Measurements from ENCODE around the gene CAMK2G. TPM values are rescaled to one million over a fixed set of nuclear protein-coding genes. Genes with fewer than 3 reads are reported as not detected.

The CAMK2G gene
- total RNA-seq, 1 donor from 2014 or later: 25.9 TPM

DNA sequence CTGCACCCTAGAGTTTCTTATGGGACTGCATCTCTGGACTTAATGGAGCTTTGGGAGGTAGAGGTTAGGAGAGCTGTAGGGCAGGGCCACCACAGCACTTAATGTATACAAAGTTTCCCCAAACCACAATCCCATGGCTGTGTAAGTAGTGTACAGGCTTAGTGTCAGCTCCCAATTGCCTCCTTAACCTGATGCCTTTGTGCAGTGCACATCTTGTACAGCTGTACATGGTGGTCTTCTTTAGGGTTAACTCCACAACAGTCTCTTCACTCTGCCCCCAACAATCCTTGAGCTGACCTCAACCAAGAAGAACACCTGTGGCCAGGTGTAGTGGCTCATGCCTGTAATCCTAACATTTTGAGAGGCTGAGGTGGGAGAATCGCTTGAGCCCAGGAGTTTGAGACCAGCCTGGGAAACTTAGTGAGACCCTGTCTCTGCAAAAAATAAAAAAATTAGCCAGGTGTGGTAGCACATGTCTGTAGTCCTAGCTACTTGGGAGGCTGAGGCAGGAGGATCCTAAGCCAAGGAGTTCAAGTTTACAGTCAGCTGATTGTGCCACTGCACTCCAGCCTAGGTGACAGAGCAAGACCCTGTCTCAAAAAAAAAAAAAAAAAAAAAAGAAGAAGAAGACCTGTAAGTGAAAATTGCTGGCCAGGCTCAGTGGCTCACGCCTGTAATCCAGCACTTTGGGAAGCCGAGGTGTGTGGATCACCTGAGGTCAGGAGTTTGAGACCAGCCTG lies 43.4 kb upstream of the CAMK2G start:
- no peak overlapping the region for H3K4me3 Mint-ChIP-seq (ENCODE audit: unreplicated experiment)
- H3K27ac Mint-ChIP-seq (ENCODE audit: unreplicated experiment): no peak overlapping the region
- peaks cover 15% of the 10 kb centered on the region for H3K4me1 Mint-ChIP-seq (ENCODE audit: low read depth, unreplicated experiment)
- H3K27me3 Mint-ChIP-seq (ENCODE audit: unreplicated experiment): peaks cover 10% of the 10 kb centered on the region
- peaks cover 4% of the 10 kb centered on the region for H3K9me3 Mint-ChIP-seq (ENCODE audit: unreplicated experiment)
- TF ChIP-seq, protein P1, sequence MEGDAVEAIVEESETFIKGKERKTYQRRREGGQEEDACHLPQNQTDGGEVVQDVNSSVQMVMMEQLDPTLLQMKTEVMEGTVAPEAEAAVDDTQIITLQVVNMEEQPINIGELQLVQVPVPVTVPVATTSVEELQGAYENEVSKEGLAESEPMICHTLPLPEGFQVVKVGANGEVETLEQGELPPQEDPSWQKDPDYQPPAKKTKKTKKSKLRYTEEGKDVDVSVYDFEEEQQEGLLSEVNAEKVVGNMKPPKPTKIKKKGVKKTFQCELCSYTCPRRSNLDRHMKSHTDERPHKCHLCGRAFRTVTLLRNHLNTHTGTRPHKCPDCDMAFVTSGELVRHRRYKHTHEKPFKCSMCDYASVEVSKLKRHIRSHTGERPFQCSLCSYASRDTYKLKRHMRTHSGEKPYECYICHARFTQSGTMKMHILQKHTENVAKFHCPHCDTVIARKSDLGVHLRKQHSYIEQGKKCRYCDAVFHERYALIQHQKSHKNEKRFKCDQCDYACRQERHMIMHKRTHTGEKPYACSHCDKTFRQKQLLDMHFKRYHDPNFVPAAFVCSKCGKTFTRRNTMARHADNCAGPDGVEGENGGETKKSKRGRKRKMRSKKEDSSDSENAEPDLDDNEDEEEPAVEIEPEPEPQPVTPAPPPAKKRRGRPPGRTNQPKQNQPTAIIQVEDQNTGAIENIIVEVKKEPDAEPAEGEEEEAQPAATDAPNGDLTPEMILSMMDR (IDR thresholded peaks at IDR 0.05; ENCODE audit: partially characterized antibody, unreplicated experiment): no peak
- no peak for DNase-seq
- no peaks in the 10 kb centered on the region for H3K36me3 Mint-ChIP-seq (ENCODE audit: unreplicated experiment)

DNA sequence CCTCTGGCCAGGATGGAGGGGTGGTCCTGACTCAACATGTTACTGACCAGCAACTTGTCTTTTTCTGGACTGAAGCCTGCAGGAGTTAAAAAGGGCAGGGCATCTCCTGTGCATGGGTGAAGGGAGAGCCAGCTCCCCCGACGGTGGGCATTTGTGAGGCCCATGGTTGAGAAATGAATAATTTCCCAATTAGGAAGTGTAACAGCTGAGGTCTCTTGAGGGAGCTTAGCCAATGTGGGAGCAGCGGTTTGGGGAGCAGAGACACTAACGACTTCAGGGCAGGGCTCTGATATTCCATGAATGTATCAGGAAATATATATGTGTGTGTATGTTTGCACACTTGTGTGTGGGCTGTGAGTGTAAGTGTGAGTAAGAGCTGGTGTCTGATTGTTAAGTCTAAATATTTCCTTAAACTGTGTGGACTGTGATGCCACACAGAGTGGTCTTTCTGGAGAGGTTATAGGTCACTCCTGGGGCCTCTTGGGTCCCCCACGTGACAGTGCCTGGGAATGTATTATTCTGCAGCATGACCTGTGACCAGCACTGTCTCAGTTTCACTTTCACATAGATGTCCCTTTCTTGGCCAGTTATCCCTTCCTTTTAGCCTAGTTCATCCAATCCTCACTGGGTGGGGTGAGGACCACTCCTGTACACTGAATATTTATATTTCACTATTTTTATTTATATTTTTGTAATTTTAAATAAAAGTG lies 42.6 kb upstream of the CAMK2G start:
- DNase-seq: no peak
- Mint-ChIP-seq H3K4me3 (ENCODE audit: unreplicated experiment) (no peak overlapping the region), H3K9me3 (ENCODE audit: unreplicated experiment) (peaks cover 4% of the 10 kb centered on the region), H3K27me3 (ENCODE audit: unreplicated experiment) (peaks cover 11% of the 10 kb centered on the region), H3K36me3 (ENCODE audit: unreplicated experiment) (no peaks in the 10 kb centered on the region), H3K4me1 (ENCODE audit: low read depth, unreplicated experiment) (peaks cover 15% of the 10 kb centered on the region), H3K27ac (ENCODE audit: unreplicated experiment) (no peak overlapping the region)
- TF ChIP-seq, protein P1 (IDR thresholded peaks at IDR 0.05; ENCODE audit: partially characterized antibody, unreplicated experiment): no peak

DNA sequence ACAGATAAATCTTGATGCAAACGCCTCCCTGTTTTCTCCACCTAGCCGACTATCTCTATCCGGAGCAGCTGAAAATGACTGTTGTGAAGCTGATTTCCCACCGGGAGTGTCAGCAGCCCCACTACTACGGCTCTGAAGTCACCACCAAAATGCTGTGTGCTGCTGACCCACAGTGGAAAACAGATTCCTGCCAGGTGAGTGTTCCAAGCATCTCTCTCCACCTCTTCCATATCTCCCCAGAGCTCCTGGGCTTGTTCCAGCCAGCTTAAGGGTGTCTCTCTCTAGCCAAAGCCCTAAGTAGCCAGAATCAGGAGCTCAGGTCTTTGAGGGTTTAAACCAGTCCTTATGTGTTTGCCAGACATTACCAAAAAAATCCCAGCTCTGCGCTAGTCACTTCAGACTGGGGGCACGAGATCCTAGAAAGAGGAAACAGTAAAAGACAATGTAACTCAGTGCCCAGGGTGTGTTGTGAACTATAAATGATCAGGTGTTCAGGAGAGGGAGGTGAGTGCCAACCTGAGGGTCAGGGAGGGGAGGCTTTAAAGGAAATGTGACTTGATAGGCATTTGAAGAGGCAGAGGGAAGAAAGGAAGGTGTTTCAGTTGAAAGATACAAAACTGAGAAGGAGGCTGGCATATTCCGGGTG lies 41.0 kb upstream of the CAMK2G start:
- Mint-ChIP-seq H3K9me3 (ENCODE audit: unreplicated experiment) (peaks cover 7% of the 10 kb centered on the region), H3K4me3 (ENCODE audit: unreplicated experiment) (no peak overlapping the region), H3K27ac (ENCODE audit: unreplicated experiment) (no peak overlapping the region), H3K36me3 (ENCODE audit: unreplicated experiment) (no peaks in the 10 kb centered on the region), H3K27me3 (ENCODE audit: unreplicated experiment) (peaks cover 20% of the 10 kb centered on the region), H3K4me1 (ENCODE audit: low read depth, unreplicated experiment) (peaks cover 18% of the 10 kb centered on the region)
- TF ChIP-seq, protein P1 (IDR thresholded peaks at IDR 0.05; ENCODE audit: partially characterized antibody, unreplicated experiment): no peak
- no peak for DNase-seq

DNA sequence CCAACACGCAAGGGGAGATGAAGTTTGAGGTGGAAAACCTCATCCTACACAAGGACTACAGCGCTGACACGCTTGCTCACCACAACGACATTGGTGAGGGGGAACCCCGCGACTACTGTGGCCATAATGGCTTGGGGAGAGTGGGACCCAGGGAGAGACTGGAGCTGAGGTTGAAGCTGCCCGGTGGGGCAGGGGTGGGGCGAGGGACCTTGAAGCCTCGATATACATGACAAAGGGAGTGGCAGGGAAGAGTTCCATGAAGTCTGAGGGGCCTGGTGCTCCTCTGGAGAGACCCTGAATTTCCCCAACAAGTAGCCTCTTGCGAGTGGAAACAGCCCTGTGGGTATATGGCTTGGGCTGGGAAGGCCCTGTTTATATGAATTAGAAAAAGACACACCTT lies 39.7 kb upstream of the CAMK2G start:
- Mint-ChIP-seq H3K4me3 (ENCODE audit: unreplicated experiment) (no peak overlapping the region), H3K9me3 (ENCODE audit: unreplicated experiment) (peaks cover 7% of the 10 kb centered on the region), H3K27ac (ENCODE audit: unreplicated experiment) (no peak overlapping the region), H3K27me3 (ENCODE audit: unreplicated experiment) (peaks cover 24% of the 10 kb centered on the region), H3K4me1 (ENCODE audit: low read depth, unreplicated experiment) (peaks cover 20% of the 10 kb centered on the region), H3K36me3 (ENCODE audit: unreplicated experiment) (no peaks in the 10 kb centered on the region)
- no peak for DNase-seq
- TF ChIP-seq, protein P1 (IDR thresholded peaks at IDR 0.05; ENCODE audit: partially characterized antibody, unreplicated experiment): no peak
